NCI-H82 (cell line): ENCODE measurements around the gene GRIK3.

Experiments
- DNase-seq: peaks from one replicate; lab custom pipeline; 2025; lab: John Stamatoyannopoulos, UW

The GRIK3 gene

GRCh38 chr1:36981126-36981525, 53.2 kb downstream of the GRIK3 start:
- DNase-seq, result no peak

GRCh38 chr1:36977731-36978406, 56.4 kb downstream of the GRIK3 start:
- DNase-seq, result no peak

- no peak for DNase-seq
These were observed 58.7 kb downstream of the GRIK3 start for GRCh38 chr1:36975642-36976041.

GRCh38 chr1:36973056-36973455, 61.3 kb downstream of the GRIK3 start:
- DNase-seq, result no peak

- DNase-seq, result peak; percentile 96
These were observed 62.3 kb downstream of the GRIK3 start for GRCh38 chr1:36971852-36972618.

- DNase-seq, result peak; percentile 92
These were observed 65.6 kb downstream of the GRIK3 start for GRCh38 chr1:36968730-36969129.

GRCh38 chr1:36966242-36966641, 68.1 kb downstream of the GRIK3 start:
- DNase-seq, result no peak

GRCh38 chr1:36965275-36966159, 68.8 kb downstream of the GRIK3 start:
- peak; percentile 85 for DNase-seq

- peak; percentile 87 for DNase-seq
These were observed 69.5 kb downstream of the GRIK3 start for GRCh38 chr1:36964830-36965229.

GRCh38 chr1:36963006-36963405, 71.3 kb downstream of the GRIK3 start:
- DNase-seq, result peak; percentile 28

- DNase-seq, result no peak
These were observed 73.2 kb downstream of the GRIK3 start for GRCh38 chr1:36961062-36961615.

- DNase-seq, result no peak
These were observed 77.7 kb downstream of the GRIK3 start for GRCh38 chr1:36956570-36956969.

- no peak for DNase-seq
These were observed 79.3 kb downstream of the GRIK3 start for GRCh38 chr1:36955016-36955415.

- DNase-seq, result no peak
These were observed 81.3 kb downstream of the GRIK3 start for GRCh38 chr1:36953061-36953460.

- no peak for DNase-seq
These were observed 82.6 kb downstream of the GRIK3 start for GRCh38 chr1:36951761-36952160.

- DNase-seq, result no peak
These were observed 83.0 kb downstream of the GRIK3 start for GRCh38 chr1:36951292-36951750.

GRCh38 chr1:36950604-36951291, 83.6 kb downstream of the GRIK3 start:
- no peak for DNase-seq

- no peak for DNase-seq
These were observed 85.7 kb downstream of the GRIK3 start for GRCh38 chr1:36948606-36949005.

GRCh38 chr1:36948147-36948546, 86.2 kb downstream of the GRIK3 start:
- DNase-seq, result no peak

- peak; percentile 26 for DNase-seq
These were observed 86.9 kb downstream of the GRIK3 start for GRCh38 chr1:36947384-36947783.

- DNase-seq, result no peak
These were observed 89.4 kb downstream of the GRIK3 start for GRCh38 chr1:36944883-36945282.

- no peak for DNase-seq
These were observed 92.2 kb downstream of the GRIK3 start for GRCh38 chr1:36942148-36942547.
